Panc1 (cell line): ENCODE data around the gene PPP3R1.

Experiments
- POLR2AphosphoS5 ChIP-seq: IDR thresholded peaks from 2 replicates; pipeline ENCODE4 v1.6.1; 2012; ENCODE audit warnings: mild to moderate bottlenecking, low read depth, low read length, moderate library complexity
- SIN3A ChIP-seq: IDR thresholded peaks from 2 replicates; pipeline ENCODE4 v1.6.1; 2012; ENCODE audit warnings: low read depth, mild to moderate bottlenecking, low read length, moderate library complexity, borderline replicate concordance; ENCODE audit not compliant: insufficient read depth
- TCF7L2 ChIP-seq: IDR thresholded peaks from 2 replicates; pipeline ENCODE4 v1.6.1; 2011; ENCODE audit warnings: mild to moderate bottlenecking, low read depth, low read length, inconsistent platforms
- TF ChIP-seq, protein P1 (sequence below), 2 experiments: IDR thresholded peaks; 2 replicates each; pipeline ENCODE4 v1.6.1; 2011 to 2012; ENCODE audit warnings: low read depth in 2 of 2, control low read depth in 1 of 2, low read length in 1 of 2, mild to moderate bottlenecking in 1 of 2, moderate library complexity in 1 of 2; ENCODE audit not compliant: insufficient read depth in 1 of 2
- TF ChIP-seq, protein P2 (sequence below): fragments of 450-650 bp; IDR thresholded peaks from 2 replicates; pipeline ENCODE4 v1.5.1; 2017; ENCODE audit warnings: mild to moderate bottlenecking

GRCh38 chr2:68152681-68153347, 99.5 kb downstream of the PPP3R1 start:
- TF ChIP-seq, protein P1, sequence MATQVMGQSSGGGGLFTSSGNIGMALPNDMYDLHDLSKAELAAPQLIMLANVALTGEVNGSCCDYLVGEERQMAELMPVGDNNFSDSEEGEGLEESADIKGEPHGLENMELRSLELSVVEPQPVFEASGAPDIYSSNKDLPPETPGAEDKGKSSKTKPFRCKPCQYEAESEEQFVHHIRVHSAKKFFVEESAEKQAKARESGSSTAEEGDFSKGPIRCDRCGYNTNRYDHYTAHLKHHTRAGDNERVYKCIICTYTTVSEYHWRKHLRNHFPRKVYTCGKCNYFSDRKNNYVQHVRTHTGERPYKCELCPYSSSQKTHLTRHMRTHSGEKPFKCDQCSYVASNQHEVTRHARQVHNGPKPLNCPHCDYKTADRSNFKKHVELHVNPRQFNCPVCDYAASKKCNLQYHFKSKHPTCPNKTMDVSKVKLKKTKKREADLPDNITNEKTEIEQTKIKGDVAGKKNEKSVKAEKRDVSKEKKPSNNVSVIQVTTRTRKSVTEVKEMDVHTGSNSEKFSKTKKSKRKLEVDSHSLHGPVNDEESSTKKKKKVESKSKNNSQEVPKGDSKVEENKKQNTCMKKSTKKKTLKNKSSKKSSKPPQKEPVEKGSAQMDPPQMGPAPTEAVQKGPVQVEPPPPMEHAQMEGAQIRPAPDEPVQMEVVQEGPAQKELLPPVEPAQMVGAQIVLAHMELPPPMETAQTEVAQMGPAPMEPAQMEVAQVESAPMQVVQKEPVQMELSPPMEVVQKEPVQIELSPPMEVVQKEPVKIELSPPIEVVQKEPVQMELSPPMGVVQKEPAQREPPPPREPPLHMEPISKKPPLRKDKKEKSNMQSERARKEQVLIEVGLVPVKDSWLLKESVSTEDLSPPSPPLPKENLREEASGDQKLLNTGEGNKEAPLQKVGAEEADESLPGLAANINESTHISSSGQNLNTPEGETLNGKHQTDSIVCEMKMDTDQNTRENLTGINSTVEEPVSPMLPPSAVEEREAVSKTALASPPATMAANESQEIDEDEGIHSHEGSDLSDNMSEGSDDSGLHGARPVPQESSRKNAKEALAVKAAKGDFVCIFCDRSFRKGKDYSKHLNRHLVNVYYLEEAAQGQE (IDR thresholded peaks at IDR 0.05; ENCODE audit: insufficient read depth in 1 of 2, low read depth in 2 of 2, low read length in 1 of 2), result no peak
- TF ChIP-seq, protein P2, sequence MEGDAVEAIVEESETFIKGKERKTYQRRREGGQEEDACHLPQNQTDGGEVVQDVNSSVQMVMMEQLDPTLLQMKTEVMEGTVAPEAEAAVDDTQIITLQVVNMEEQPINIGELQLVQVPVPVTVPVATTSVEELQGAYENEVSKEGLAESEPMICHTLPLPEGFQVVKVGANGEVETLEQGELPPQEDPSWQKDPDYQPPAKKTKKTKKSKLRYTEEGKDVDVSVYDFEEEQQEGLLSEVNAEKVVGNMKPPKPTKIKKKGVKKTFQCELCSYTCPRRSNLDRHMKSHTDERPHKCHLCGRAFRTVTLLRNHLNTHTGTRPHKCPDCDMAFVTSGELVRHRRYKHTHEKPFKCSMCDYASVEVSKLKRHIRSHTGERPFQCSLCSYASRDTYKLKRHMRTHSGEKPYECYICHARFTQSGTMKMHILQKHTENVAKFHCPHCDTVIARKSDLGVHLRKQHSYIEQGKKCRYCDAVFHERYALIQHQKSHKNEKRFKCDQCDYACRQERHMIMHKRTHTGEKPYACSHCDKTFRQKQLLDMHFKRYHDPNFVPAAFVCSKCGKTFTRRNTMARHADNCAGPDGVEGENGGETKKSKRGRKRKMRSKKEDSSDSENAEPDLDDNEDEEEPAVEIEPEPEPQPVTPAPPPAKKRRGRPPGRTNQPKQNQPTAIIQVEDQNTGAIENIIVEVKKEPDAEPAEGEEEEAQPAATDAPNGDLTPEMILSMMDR, result no peak
- no peak for TF ChIP-seq TCF7L2
- no peak for TF ChIP-seq SIN3A
- no peak for TF ChIP-seq POLR2AphosphoS5
